H1 (cell line): ENCODE results near the gene SH2D2A.

Source experiments
- CHD7 ChIP-seq: fragments of 300-600 bp; sonication (generic); IDR thresholded peaks from 2 replicates; pipeline ENCODE4 v1.7.1; 2012; ENCODE audit warnings: low read length, moderate library complexity, mild to moderate bottlenecking, inconsistent platforms; ENCODE audit not compliant: insufficient replicate concordance
- CTCF ChIP-seq, 3 experiments: IDR thresholded peaks; 1 replicate in 2 of 3; 2 replicates in 1 of 3; pipeline versions ENCODE4 v1.5.1 to v1.6.1; 2011; ENCODE audit warnings: low read length in 3 of 3, mild to moderate bottlenecking in 3 of 3, inconsistent platforms in 2 of 3, low read depth in 1 of 3, moderate library complexity in 1 of 3; ENCODE audit not compliant: insufficient read depth in 1 of 3; ENCODE audit errors: control extremely low read depth in 1 of 3
- EZH2 ChIP-seq: fragments of 200-600 bp; sonication (generic); IDR thresholded peaks from 2 replicates; pipeline ENCODE4 v1.7.1; 2012; ENCODE audit warnings: low read depth, mild to moderate bottlenecking, moderate library complexity, low read length, inconsistent platforms; ENCODE audit not compliant: severe bottlenecking
- JUND ChIP-seq: IDR thresholded peaks from 2 replicates; pipeline ENCODE4 v1.6.1; 2011; ENCODE audit warnings: mild to moderate bottlenecking, improper control_type of control experiment, low read length
- KDM5A ChIP-seq: fragments of 200-600 bp; IDR thresholded peaks from 2 replicates; pipeline ENCODE4 v1.7.1; 2012; ENCODE audit warnings: mild to moderate bottlenecking, low read length, inconsistent platforms, mixed read lengths
- MAX ChIP-seq: IDR thresholded peaks from 2 replicates; pipeline ENCODE4 v1.6.1; 2012; ENCODE audit warnings: inconsistent platforms
- POLR2A ChIP-seq, 2 experiments: IDR thresholded peaks; 1 replicate in 1 of 2; 2 replicates in 1 of 2; pipeline ENCODE4 v1.6.1; 2011; ENCODE audit warnings: low read depth in 2 of 2, low read length in 2 of 2, mild to moderate bottlenecking in 2 of 2; ENCODE audit errors: control extremely low read depth in 1 of 2
- RAD21 ChIP-seq, 2 experiments: IDR thresholded peaks in 1 of 2; conservative IDR thresholded peaks in 1 of 2; 2 replicates each; pipeline ENCODE4 v1.6.1; 2011; ENCODE audit warnings: low read depth in 2 of 2, low read length in 2 of 2, improper control_type of control experiment in 1 of 2, inconsistent platforms in 1 of 2, mild to moderate bottlenecking in 1 of 2, moderate library complexity in 1 of 2
- RFX5 ChIP-seq: IDR thresholded peaks from 2 replicates; pipeline ENCODE4 v1.6.1; 2011; ENCODE audit warnings: low read depth, low read length, improper control_type of control experiment, borderline replicate concordance
- RNF2 ChIP-seq: fragments of 200-900, 300-1000 bp; sonication (generic); IDR thresholded peaks from 2 replicates; pipeline ENCODE4 v1.7.1; 2016; ENCODE audit warnings: borderline replicate concordance, low read depth, mild to moderate bottlenecking, antibody characterized with exemption, low read length; ENCODE audit not compliant: poor library complexity, severe bottlenecking; ENCODE audit errors: missing control alignments
- SIN3A ChIP-seq, 2 experiments: IDR thresholded peaks in 1 of 2; conservative IDR thresholded peaks in 1 of 2; 2 replicates each; pipeline ENCODE4 v1.6.1; 2011 to 2012; ENCODE audit warnings: low read length in 2 of 2, improper control_type of control experiment in 1 of 2, low read depth in 1 of 2, mild to moderate bottlenecking in 1 of 2
- SIX5 ChIP-seq: IDR thresholded peaks from 2 replicates; pipeline ENCODE4 v1.6.1; 2011; ENCODE audit warnings: mild to moderate bottlenecking, low read depth, low read length
- YY1 ChIP-seq: IDR thresholded peaks from 2 replicates; pipeline ENCODE4 v1.6.1; 2011; ENCODE audit warnings: low read depth, mild to moderate bottlenecking, low read length

GRCh38 chr1:156846643-156847042 lies 30.0 kb upstream of the SH2D2A start:
- no peak for TF ChIP-seq CTCF (IDR thresholded peaks at IDR 0.05; ENCODE audit: control extremely low read depth in 1 of 3, insufficient read depth in 1 of 3, low read depth in 1 of 3, low read length in 3 of 3)
- no peak for TF ChIP-seq SIX5
- TF ChIP-seq RNF2, result no peak
- no peak for TF ChIP-seq JUND
- no peak for TF ChIP-seq MAX
- TF ChIP-seq YY1, result no peak
- no peak for TF ChIP-seq RAD21 (IDR thresholded peaks at IDR 0.05 in 1 of 2, conservative IDR thresholded peaks at IDR 0.05 in 1 of 2; ENCODE audit: low read depth in 2 of 2, low read length in 2 of 2)
- TF ChIP-seq RFX5, result no peak
- no peak for TF ChIP-seq KDM5A
- TF ChIP-seq POLR2A (IDR thresholded peaks at IDR 0.05; ENCODE audit: control extremely low read depth in 1 of 2, low read depth in 2 of 2, low read length in 2 of 2), result no peak
- TF ChIP-seq CHD7, result no peak
- TF ChIP-seq SIN3A (conservative IDR thresholded peaks at IDR 0.05 in 1 of 2, IDR thresholded peaks at IDR 0.05 in 1 of 2; ENCODE audit: low read depth in 1 of 2, low read length in 2 of 2), result no peak
- no peak for TF ChIP-seq EZH2
